SK-N-SH (cell line): ENCODE data around the gene SLC25A38. TPM values are rescaled to one million over a fixed set of nuclear protein-coding genes. Genes with fewer than 3 reads are reported as not detected.
A peak's percentile ranks its signal among the peaks of the same experiment; 100 is the strongest.

Source experiments
- CTCF ChIA-PET: fragments of 300-600, 350-600 bp; formaldehyde crosslinking; extraction: SDS; loops from one replicate; lab custom pipeline; 2021; lab: Yijun Ruan, JAX
- POLR2A ChIA-PET: fragments of 350-600 bp; sonication (Branson Sonifier 250); formaldehyde crosslinking; extraction: SDS; loops from one replicate; lab custom pipeline; 2020; ENCODE audit warnings: antibody characterized with exemption, inconsistent platforms; lab: Yijun Ruan, JAX
- DNase-seq: peaks from one replicate; pipeline ENCODE4 v3.0.0; 2012
- H2AFZ ChIP-seq: fragments of 200-600 bp; sonication (generic); 2 replicates; pipeline ENCODE4 v1.8.1; 2016; ENCODE audit warnings: antibody characterized with exemption, mild to moderate bottlenecking, low read depth
- H3F3A ChIP-seq: fragments of 200-600 bp; sonication (generic); replicated peaks from 2 replicates; pipeline ENCODE3; 2016; ENCODE audit warnings: antibody characterized with exemption, mild to moderate bottlenecking; ENCODE audit not compliant: insufficient read depth
- H3K27ac ChIP-seq, 2 experiments: fragments of 200-500 bp in 1 of 2; fragments of 200-600 bp in 1 of 2; sonication (Bioruptor generic) in 1 of 2; sonication (generic), shearing (Covaris generic) in 1 of 2; 2 replicates each; pipeline versions ENCODE4 v1.5.1 to v1.6.1; 2014 to 2016; ENCODE audit warnings: low read depth in 2 of 2, inconsistent platforms in 1 of 2, low read length in 1 of 2, mild to moderate bottlenecking in 1 of 2, mixed read lengths in 1 of 2
- H3K27me3 ChIP-seq: fragments of 200-600 bp; sonication (generic), shearing (Covaris generic); 2 replicates; pipeline ENCODE4 v1.6.1; 2016; ENCODE audit warnings: mixed run types; ENCODE audit not compliant: insufficient read depth
- H3K36me3 ChIP-seq, 2 experiments: fragments of 200-500 bp in 1 of 2; fragments of 200-600 bp in 1 of 2; sonication (Bioruptor generic) in 1 of 2; sonication (generic) in 1 of 2; replicated peaks in 1 of 2; 2 replicates each; pipeline versions ENCODE3 to v1.5.1; 2014 to 2016; ENCODE audit warnings: low read length in 1 of 2, mild to moderate bottlenecking in 1 of 2; ENCODE audit not compliant: insufficient read depth in 2 of 2, control insufficient read depth in 1 of 2
- H3K4me1 ChIP-seq, 2 experiments: fragments of 200-500 bp in 1 of 2; fragments of 200-600 bp in 1 of 2; sonication (Bioruptor generic) in 1 of 2; sonication (generic), shearing (Covaris generic) in 1 of 2; 2 replicates each; pipeline versions ENCODE4 v1.5.1 to v1.6.1; 2014 to 2016; ENCODE audit warnings: low read depth in 1 of 2, low read length in 1 of 2, mixed run types in 1 of 2; ENCODE audit not compliant: insufficient read depth in 2 of 2, control insufficient read depth in 1 of 2
- H3K4me2 ChIP-seq: fragments of 200-600 bp; sonication (generic), shearing (Covaris generic); 2 replicates; pipeline ENCODE4 v1.6.1; 2017; ENCODE audit warnings: mixed run types
- H3K4me3 ChIP-seq, 2 experiments: fragments of 200-500 bp in 1 of 2; fragments of 200-600 bp in 1 of 2; sonication (Bioruptor generic) in 1 of 2; sonication (generic), shearing (Covaris generic) in 1 of 2; 2 replicates each; pipeline versions ENCODE4 v1.5.1 to v1.8.1; 2014 to 2016; ENCODE audit warnings: low read depth in 2 of 2, inconsistent platforms in 1 of 2, low read length in 1 of 2, mild to moderate bottlenecking in 1 of 2, mixed read lengths in 1 of 2, moderate library complexity in 1 of 2
- H3K79me2 ChIP-seq: fragments of 200-600 bp; sonication (generic); 2 replicates; pipeline ENCODE4 v1.8.1; 2017; ENCODE audit warnings: mild to moderate bottlenecking; ENCODE audit not compliant: insufficient read depth
- H3K9ac ChIP-seq: fragments of 200-600 bp; sonication (generic); 2 replicates; pipeline ENCODE4 v1.6.1; 2017; ENCODE audit warnings: mixed run types
- H3K9me2 ChIP-seq: fragments of 200-600 bp; sonication (generic); 2 replicates; pipeline ENCODE4 v1.6.1; 2017; ENCODE audit warnings: mixed run types
- H3K9me3 ChIP-seq: fragments of 200-600 bp; sonication (generic); 2 replicates; pipeline ENCODE4 v1.6.1; 2017; ENCODE audit warnings: mixed run types, mild to moderate bottlenecking, moderate library complexity
- H4K20me1 ChIP-seq: fragments of 200-600 bp; sonication (generic); 2 replicates; pipeline ENCODE4 v1.6.1; 2017; ENCODE audit warnings: mild to moderate bottlenecking, mixed run types; ENCODE audit not compliant: insufficient read depth
- CHD2 ChIP-seq: fragments of 150-350 bp; IDR thresholded peaks from 2 replicates; pipeline ENCODE4 v1.6.1; 2018; ENCODE audit warnings: low read length; ENCODE audit not compliant: partially characterized antibody
- EZH2phosphoT487 ChIP-seq: fragments of 200-600 bp; sonication (generic); IDR thresholded peaks from 2 replicates; pipeline ENCODE4 v1.6.1; 2017; ENCODE audit warnings: low read depth, mixed run types, mild to moderate bottlenecking, antibody characterized with exemption, moderate library complexity, borderline replicate concordance
- FOSL2 ChIP-seq: IDR thresholded peaks from 2 replicates; pipeline ENCODE4 v1.4.0; 2012; ENCODE audit warnings: low read depth, mild to moderate bottlenecking, moderate library complexity, borderline replicate concordance
- FOXJ3 ChIP-seq: sonication (generic); formaldehyde crosslinking; IDR thresholded peaks from 2 replicates; pipeline ENCODE4 v1.5.1; 2020; ENCODE audit warnings: mild to moderate bottlenecking, missing genetic modification reagents
- FOXM1 ChIP-seq: IDR thresholded peaks from 2 replicates; pipeline ENCODE4 v1.4.0; 2012; ENCODE audit warnings: low read depth, mild to moderate bottlenecking
- GATA2 ChIP-seq: sonication (generic); formaldehyde crosslinking; IDR thresholded peaks from 2 replicates; pipeline ENCODE4 v1.5.0; 2020; ENCODE audit warnings: mild to moderate bottlenecking, missing genetic modification reagents
- JUND ChIP-seq: IDR thresholded peaks from 2 replicates; pipeline ENCODE4 v1.4.0; 2012
- NRF1 ChIP-seq: IDR thresholded peaks from 2 replicates; pipeline ENCODE4 v1.6.1; 2012; ENCODE audit warnings: low read depth, mild to moderate bottlenecking, low read length
- POLR2AphosphoS5 ChIP-seq: IDR thresholded peaks from 2 replicates; pipeline ENCODE4 v1.6.1; 2012; ENCODE audit warnings: low read depth, low read length
- RAD21 ChIP-seq: IDR thresholded peaks from 2 replicates; pipeline ENCODE4 v1.6.1; 2012; ENCODE audit warnings: mild to moderate bottlenecking, low read length
- RCOR1 ChIP-seq: fragments of 150-350 bp; IDR thresholded peaks from 2 replicates; pipeline ENCODE4 v1.6.1; 2017; ENCODE audit warnings: antibody characterized with exemption, low read length
- RFX5 ChIP-seq: IDR thresholded peaks from 2 replicates; pipeline ENCODE4 v1.6.1; 2012; ENCODE audit warnings: mild to moderate bottlenecking, improper control_type of control experiment, low read length
- RXRA ChIP-seq: IDR thresholded peaks from 2 replicates; pipeline ENCODE4 v1.4.0; 2012; ENCODE audit warnings: low read depth, mild to moderate bottlenecking, borderline replicate concordance
- SIN3A ChIP-seq: IDR thresholded peaks from 2 replicates; pipeline ENCODE4 v1.6.1; 2012; ENCODE audit warnings: low read depth, mild to moderate bottlenecking, low read length, moderate library complexity, borderline replicate concordance
- TCF12 ChIP-seq: IDR thresholded peaks from 2 replicates; pipeline ENCODE4 v1.4.0; 2012
- YY1 ChIP-seq: IDR thresholded peaks from 2 replicates; pipeline ENCODE4 v1.4.0; 2012; ENCODE audit warnings: low read depth, mild to moderate bottlenecking
- WGBS: methylation state at CpG from one replicate; pipeline ENCODE4 v1.1.6; 2017; ENCODE audit warnings: low lambda C conversion rate; 5-methylcytosine and 5-hydroxymethylcytosine counted together
- polyA plus RNA-seq, 3 experiments: library from polyadenylated mRNA; depleted of rRNA; stranded (reverse); fragments of >200 nt; gene quantifications; 2 replicates each; pipeline ENCODE4 v1.2.3, GENCODE V29; 2012
- TF ChIP-seq, protein P1 (sequence below): fragments of 200-600 bp; sonication (generic); IDR thresholded peaks from 2 replicates; pipeline ENCODE4 v1.6.1; 2017; ENCODE audit warnings: antibody characterized with exemption, mild to moderate bottlenecking, moderate library complexity
- TF ChIP-seq, protein P2 (sequence below): fragments of 150-350 bp; IDR thresholded peaks from 2 replicates; pipeline ENCODE4 v1.6.1; 2016; ENCODE audit warnings: mild to moderate bottlenecking, low read depth, low read length
- TF ChIP-seq, protein P3 (sequence below): IDR thresholded peaks from 2 replicates; pipeline ENCODE4 v1.4.0; 2012; ENCODE audit warnings: low read depth
- TF ChIP-seq, protein P4 (sequence below): IDR thresholded peaks from 2 replicates; pipeline ENCODE4 v1.4.0; 2012; ENCODE audit warnings: low read depth, borderline replicate concordance
- TF ChIP-seq, protein P5 (sequence below): fragments of 150-350 bp; IDR thresholded peaks from 2 replicates; pipeline ENCODE4 v1.6.1; 2017; ENCODE audit warnings: antibody characterized with exemption, low read length, low read depth, borderline replicate concordance

SLC25A38 gene
- polyA plus RNA-seq, 1 of the 3 experiments (the other 2 are of a cell fraction), result 34.9 TPM

DNA sequence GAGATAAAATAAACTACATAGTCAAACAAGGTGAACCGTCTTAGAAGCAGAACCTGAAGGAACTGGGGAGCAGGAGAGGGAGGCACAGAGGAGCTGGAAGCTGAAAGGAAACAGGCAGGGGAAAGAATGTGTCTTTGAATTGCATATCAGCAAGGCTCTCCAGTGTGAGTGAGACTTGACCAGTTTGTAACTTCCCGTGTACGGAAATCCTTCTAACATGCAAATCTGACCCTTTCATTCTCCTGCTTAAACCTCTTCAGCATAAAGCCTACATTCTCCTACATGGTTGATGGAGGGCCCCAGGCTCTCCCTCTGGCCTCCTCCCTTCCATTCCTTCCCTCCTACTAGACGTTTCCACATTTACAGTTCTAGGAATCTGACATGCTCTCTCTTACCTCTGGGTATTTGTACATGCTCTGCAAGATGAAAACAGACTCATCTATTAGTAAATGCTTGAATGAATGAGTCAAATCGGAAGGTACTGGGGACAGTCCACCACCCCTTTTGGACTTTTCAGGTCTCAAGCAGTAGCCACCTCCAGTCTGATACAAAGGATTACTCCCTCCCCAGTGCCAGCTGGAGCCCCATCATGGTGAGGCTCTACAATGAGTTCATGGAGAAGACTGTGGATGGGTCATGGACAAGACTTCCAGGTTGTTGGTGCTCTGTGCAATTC, 6.1 kb upstream of the SLC25A38 start:
- POLR2A ChIA-PET, result no interaction called here
- H2AFZ ChIP-seq, result no peak overlapping the region

DNA sequence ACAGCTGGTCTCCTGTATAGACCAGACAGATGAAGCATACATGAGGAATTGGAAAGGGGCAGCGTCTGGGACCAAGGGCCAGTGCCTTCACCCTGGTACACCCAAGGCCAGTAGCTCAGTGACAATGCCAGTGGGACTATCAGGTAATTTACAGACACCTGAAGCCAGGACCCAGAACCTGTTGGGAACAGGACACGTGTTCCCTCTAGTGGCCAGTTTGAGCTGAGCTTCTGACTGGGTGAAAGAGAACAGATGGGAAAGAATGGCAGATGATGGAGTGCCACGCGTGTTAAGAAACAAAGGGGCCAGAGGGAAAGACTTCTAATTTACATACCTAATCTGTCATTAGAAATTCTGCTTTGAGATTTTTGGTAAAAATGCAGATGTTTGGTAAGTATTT, 5.1 kb upstream of the SLC25A38 start:
- Histone ChIP-seq H3K27ac (no peak overlapping the region), H3F3A (peaks cover 6% of the 10 kb centered on the region), H2AFZ (no peak overlapping the region), H3K9me3 (no peaks in the 10 kb centered on the region), H3K4me1 (no peaks in the 10 kb centered on the region; a peak in 1 of 4 replicates), H4K20me1 (no peaks in the 10 kb centered on the region), H3K36me3 (no peaks in the 10 kb centered on the region), H3K9ac (no peak overlapping the region), H3K27me3 (no peaks in the 10 kb centered on the region), H3K79me2 (peaks cover 3% of the 10 kb centered on the region; the same call in 1 of the 2 replicates), H3K9me2 (no peaks in the 10 kb centered on the region), H3K4me3 (no peak overlapping the region), H3K4me2 (no peak overlapping the region)
- POLR2A ChIA-PET, result interaction anchor here (1.1 kb wide), 1 partner anchor 29 kb away, joined by 3 read pairs; the partner anchor contains the start of gene RPSA
- 21% methylated on average over 4 of the region's 4 CpGs for WGBS
- CTCF ChIA-PET, result interaction anchor here (0.7 to 2.0 kb wide), 13 partner anchors 12 to 188 kb away, joined by 3 to 21 read pairs (median 3); no protein-coding TSS in a partner anchor
- DNase-seq, result peak; percentile 55
- TF ChIP-seq EZH2phosphoT487 (no peak), GATA2 (CRISPR knock-in tag) (no peak), FOXJ3 (CRISPR knock-in tag) (no peak), RCOR1 (no peak), RAD21 (peak; percentile 52), RXRA (no peak), CHD2 (no peak), YY1 (no peak), FOXM1 (no peak), JUND (no peak)
- TF ChIP-seq, protein P1, sequence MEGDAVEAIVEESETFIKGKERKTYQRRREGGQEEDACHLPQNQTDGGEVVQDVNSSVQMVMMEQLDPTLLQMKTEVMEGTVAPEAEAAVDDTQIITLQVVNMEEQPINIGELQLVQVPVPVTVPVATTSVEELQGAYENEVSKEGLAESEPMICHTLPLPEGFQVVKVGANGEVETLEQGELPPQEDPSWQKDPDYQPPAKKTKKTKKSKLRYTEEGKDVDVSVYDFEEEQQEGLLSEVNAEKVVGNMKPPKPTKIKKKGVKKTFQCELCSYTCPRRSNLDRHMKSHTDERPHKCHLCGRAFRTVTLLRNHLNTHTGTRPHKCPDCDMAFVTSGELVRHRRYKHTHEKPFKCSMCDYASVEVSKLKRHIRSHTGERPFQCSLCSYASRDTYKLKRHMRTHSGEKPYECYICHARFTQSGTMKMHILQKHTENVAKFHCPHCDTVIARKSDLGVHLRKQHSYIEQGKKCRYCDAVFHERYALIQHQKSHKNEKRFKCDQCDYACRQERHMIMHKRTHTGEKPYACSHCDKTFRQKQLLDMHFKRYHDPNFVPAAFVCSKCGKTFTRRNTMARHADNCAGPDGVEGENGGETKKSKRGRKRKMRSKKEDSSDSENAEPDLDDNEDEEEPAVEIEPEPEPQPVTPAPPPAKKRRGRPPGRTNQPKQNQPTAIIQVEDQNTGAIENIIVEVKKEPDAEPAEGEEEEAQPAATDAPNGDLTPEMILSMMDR, result peak; percentile 63
- TF ChIP-seq, protein P2, sequence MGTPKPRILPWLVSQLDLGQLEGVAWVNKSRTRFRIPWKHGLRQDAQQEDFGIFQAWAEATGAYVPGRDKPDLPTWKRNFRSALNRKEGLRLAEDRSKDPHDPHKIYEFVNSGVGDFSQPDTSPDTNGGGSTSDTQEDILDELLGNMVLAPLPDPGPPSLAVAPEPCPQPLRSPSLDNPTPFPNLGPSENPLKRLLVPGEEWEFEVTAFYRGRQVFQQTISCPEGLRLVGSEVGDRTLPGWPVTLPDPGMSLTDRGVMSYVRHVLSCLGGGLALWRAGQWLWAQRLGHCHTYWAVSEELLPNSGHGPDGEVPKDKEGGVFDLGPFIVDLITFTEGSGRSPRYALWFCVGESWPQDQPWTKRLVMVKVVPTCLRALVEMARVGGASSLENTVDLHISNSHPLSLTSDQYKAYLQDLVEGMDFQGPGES, result no peak

More for the DNA sequence above, 6.1 kb upstream of the SLC25A38 start:
- no peak overlapping the region for H3K27ac ChIP-seq
- H3K9ac ChIP-seq, result no peak overlapping the region
- H3K79me2 ChIP-seq, result no peaks in the 10 kb centered on the region
- H3K4me3 ChIP-seq, result no peak overlapping the region
- DNase-seq, result no peak
- H3K36me3 ChIP-seq, result no peaks in the 10 kb centered on the region
- H3F3A ChIP-seq, result no peaks in the 10 kb centered on the region
- H3K27me3 ChIP-seq, result no peaks in the 10 kb centered on the region
- no peaks in the 10 kb centered on the region for H3K4me1 ChIP-seq
- 57% methylated on average over 5 of the region's 5 CpGs for WGBS
- H3K9me3 ChIP-seq, result no peaks in the 10 kb centered on the region
- CTCF ChIA-PET, result interaction anchor here (1.4 to 2.0 kb wide), 5 partner anchors 25 to 187 kb away, joined by 3 to 21 read pairs (median 6); no protein-coding TSS in a partner anchor
- H4K20me1 ChIP-seq, result no peaks in the 10 kb centered on the region
- TF ChIP-seq, protein P3, sequence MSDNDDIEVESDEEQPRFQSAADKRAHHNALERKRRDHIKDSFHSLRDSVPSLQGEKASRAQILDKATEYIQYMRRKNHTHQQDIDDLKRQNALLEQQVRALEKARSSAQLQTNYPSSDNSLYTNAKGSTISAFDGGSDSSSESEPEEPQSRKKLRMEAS, result no peak
- TF ChIP-seq FOSL2 (no peak), RXRA (no peak), JUND (no peak), TCF12 (no peak), POLR2AphosphoS5 (no peak), NRF1 (no peak), CHD2 (no peak), EZH2phosphoT487 (no peak), RFX5 (no peak), SIN3A (no peak)
- TF ChIP-seq, protein P2, result no peak
- TF ChIP-seq, protein P4, sequence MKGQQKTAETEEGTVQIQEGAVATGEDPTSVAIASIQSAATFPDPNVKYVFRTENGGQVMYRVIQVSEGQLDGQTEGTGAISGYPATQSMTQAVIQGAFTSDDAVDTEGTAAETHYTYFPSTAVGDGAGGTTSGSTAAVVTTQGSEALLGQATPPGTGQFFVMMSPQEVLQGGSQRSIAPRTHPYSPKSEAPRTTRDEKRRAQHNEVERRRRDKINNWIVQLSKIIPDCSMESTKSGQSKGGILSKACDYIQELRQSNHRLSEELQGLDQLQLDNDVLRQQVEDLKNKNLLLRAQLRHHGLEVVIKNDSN, result no peak
- TF ChIP-seq, protein P5, sequence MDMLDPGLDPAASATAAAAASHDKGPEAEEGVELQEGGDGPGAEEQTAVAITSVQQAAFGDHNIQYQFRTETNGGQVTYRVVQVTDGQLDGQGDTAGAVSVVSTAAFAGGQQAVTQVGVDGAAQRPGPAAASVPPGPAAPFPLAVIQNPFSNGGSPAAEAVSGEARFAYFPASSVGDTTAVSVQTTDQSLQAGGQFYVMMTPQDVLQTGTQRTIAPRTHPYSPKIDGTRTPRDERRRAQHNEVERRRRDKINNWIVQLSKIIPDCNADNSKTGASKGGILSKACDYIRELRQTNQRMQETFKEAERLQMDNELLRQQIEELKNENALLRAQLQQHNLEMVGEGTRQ, result no peak
- H3K9me2 ChIP-seq, result no peaks in the 10 kb centered on the region
- H3K4me2 ChIP-seq, result no peak overlapping the region
